ENCODE results near the gene PTPN1. TPM values are rescaled to one million over a fixed set of nuclear protein-coding genes. Genes with fewer than 3 reads are reported as not detected.

Gene PTPN1
- total and polyA plus RNA-seq, 2 experiments from 2014 or later: 16.9 to 26.4 TPM

- H3K27ac Mint-ChIP-seq: no peak overlapping the region
- Histone ChIP-seq H3K4me1 (ENCODE audit: insufficient read depth) (peaks cover 25% of the 10 kb centered on the region; the same call in 1 of the 2 replicates), H3K4me3 (no peak overlapping the region), H3K4me2 (no peak overlapping the region), H3K36me3 (ENCODE audit: insufficient read depth) (no peaks in the 10 kb centered on the region), H3K9me2 (ENCODE audit: insufficient read depth) (no peaks in the 10 kb centered on the region), H3K79me2 (replicated peaks; ENCODE audit: insufficient read depth) (peaks cover 98% of the 10 kb centered on the region), H3K27ac (ENCODE audit: low read depth) (no peak overlapping the region), H3F3A (replicated peaks; ENCODE audit: low read depth) (no peaks in the 10 kb centered on the region), H3K27me3 (ENCODE audit: insufficient read depth) (no peaks in the 10 kb centered on the region), H2AFZ (no peak overlapping the region), H4K20me1 (replicated peaks; ENCODE audit: insufficient read depth) (peaks cover 29% of the 10 kb centered on the region)
- H3K36me3 Mint-ChIP-seq (ENCODE audit: low read depth): no peaks in the 10 kb centered on the region
- DNase-seq (ENCODE audit: low spot score): no peak
- ATAC-seq: no peak
- peaks cover 11% of the 10 kb centered on the region; the same call in 2 of the 3 replicates for H3K4me1 Mint-ChIP-seq
- H3K27me3 Mint-ChIP-seq (ENCODE audit: insufficient read depth, low read depth, poor library complexity): no peaks in the 10 kb centered on the region
- TF ChIP-seq, protein P1, sequence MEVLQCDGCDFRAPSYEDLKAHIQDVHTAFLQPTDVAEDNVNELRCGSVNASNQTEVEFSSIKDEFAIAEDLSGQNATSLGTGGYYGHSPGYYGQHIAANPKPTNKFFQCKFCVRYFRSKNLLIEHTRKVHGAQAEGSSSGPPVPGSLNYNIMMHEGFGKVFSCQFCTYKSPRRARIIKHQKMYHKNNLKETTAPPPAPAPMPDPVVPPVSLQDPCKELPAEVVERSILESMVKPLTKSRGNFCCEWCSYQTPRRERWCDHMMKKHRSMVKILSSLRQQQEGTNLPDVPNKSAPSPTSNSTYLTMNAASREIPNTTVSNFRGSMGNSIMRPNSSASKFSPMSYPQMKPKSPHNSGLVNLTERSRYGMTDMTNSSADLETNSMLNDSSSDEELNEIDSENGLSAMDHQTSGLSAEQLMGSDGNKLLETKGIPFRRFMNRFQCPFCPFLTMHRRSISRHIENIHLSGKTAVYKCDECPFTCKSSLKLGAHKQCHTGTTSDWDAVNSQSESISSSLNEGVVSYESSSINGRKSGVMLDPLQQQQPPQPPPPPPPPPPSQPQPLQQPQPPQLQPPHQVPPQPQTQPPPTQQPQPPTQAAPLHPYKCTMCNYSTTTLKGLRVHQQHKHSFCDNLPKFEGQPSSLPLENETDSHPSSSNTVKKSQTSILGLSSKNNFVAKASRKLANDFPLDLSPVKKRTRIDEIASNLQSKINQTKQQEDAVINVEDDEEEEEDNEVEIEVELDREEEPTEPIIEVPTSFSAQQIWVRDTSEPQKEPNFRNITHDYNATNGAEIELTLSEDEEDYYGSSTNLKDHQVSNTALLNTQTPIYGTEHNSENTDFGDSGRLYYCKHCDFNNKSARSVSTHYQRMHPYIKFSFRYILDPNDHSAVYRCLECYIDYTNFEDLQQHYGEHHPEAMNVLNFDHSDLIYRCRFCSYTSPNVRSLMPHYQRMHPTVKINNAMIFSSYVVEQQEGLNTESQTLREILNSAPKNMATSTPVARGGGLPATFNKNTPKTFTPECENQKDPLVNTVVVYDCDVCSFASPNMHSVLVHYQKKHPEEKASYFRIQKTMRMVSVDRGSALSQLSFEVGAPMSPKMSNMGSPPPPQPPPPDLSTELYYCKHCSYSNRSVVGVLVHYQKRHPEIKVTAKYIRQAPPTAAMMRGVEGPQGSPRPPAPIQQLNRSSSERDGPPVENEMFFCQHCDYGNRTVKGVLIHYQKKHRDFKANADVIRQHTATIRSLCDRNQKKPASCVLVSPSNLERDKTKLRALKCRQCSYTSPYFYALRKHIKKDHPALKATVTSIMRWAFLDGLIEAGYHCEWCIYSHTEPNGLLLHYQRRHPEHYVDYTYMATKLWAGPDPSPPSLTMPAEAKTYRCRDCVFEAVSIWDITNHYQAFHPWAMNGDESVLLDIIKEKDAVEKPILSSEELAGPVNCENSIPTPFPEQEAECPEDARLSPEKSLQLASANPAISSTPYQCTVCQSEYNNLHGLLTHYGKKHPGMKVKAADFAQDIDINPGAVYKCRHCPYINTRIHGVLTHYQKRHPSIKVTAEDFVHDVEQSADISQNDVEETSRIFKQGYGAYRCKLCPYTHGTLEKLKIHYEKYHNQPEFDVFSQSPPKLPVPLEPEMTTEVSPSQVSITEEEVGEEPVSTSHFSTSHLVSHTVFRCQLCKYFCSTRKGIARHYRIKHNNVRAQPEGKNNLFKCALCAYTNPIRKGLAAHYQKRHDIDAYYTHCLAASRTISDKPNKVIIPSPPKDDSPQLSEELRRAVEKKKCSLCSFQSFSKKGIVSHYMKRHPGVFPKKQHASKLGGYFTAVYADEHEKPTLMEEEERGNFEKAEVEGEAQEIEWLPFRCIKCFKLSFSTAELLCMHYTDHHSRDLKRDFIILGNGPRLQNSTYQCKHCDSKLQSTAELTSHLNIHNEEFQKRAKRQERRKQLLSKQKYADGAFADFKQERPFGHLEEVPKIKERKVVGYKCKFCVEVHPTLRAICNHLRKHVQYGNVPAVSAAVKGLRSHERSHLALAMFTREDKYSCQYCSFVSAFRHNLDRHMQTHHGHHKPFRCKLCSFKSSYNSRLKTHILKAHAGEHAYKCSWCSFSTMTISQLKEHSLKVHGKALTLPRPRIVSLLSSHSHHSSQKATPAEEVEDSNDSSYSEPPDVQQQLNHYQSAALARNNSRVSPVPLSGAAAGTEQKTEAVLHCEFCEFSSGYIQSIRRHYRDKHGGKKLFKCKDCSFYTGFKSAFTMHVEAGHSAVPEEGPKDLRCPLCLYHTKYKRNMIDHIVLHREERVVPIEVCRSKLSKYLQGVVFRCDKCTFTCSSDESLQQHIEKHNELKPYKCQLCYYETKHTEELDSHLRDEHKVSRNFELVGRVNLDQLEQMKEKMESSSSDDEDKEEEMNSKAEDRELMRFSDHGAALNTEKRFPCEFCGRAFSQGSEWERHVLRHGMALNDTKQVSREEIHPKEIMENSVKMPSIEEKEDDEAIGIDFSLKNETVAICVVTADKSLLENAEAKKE (CRISPR knock-in tag; IDR thresholded peaks at IDR 0.05): no peak
- TF ChIP-seq NANOG (IDR thresholded peaks at IDR 0.05; ENCODE audit: borderline replicate concordance) (no peak), ZNF114 (CRISPR knock-in tag; IDR thresholded peaks at IDR 0.05) (no peak), EZH2phosphoT487 (IDR thresholded peaks at IDR 0.05; ENCODE audit: unreplicated experiment) (no peak), STAT1 (IDR thresholded peaks at IDR 0.05; ENCODE audit: unreplicated experiment) (no peak), POLR2AphosphoS5 (IDR thresholded peaks at IDR 0.05; ENCODE audit: low read depth) (no peak), CTCF (conservative IDR thresholded peaks at IDR 0.05; ENCODE audit: low read depth in 2 of 2) (no peak)
- H3K4me3 Mint-ChIP-seq: no peak overlapping the region
- no peaks in the 10 kb centered on the region for H3K9me3 Mint-ChIP-seq
These were observed 12.0 kb downstream of the PTPN1 start for GRCh38 chr20:50522053-50522674.

All from GM23338 (cell line).